Right renal pelvis (tissue), 4 donors: ENCODE measurements around the gene NR5A2. TPM values are rescaled to one million over a fixed set of nuclear protein-coding genes. Genes with fewer than 3 reads are reported as not detected.

Experiments
- DNase-seq, 4 donors: peaks; one replicate each; pipeline ENCODE4 v3.0.0-alpha.2; 2013; ENCODE audit warnings: low read depth in 4 of 4, low spot score in 3 of 4, missing footprints in 1 of 4
- polyA plus RNA-seq, 4 donors: library from polyadenylated mRNA; unstranded; fragments of 120-200 nt; gene quantifications; one replicate each; pipeline ENCODE4 v1.2.1, GENCODE V29; 2013; ENCODE audit not compliant: insufficient read length in 4 of 4

NR5A2 gene
- 1 to 10 TPM; 2.1 to 2.9 (median 2.3) TPM for polyA plus RNA-seq

DNA sequence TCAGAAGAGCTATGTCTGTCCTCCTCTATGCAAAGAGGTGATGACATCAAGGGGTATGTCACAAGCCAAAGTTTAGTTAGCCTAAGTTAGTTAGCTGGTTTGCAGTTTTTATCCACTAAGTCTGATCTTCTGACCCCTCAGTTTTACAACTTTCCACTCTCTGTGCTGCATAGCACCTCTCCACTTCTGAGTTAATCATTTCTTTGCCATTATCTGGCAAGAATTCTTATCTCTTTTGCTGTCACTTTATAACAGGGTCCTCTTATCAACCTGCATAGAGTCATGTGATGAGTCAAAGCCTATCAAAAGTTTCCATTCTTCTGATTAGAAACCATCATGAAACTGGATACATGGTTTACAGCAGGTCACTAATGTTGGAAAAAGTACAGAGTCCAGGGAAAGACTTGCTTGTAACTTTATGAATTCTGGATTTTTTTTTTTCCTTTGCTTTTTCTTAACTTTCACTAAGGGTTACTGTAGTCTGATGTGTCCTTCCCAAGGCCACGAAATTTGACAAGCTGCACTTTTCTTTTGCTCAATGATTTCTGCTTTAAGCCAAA lies at the start of gene NR5A2:
NR5A2 (plus strand) TSS at position 447 of the 560 bp plus-strand sequence. CDS start 138 bp downstream, outside the sequence.
- no peak for DNase-seq

DNA sequence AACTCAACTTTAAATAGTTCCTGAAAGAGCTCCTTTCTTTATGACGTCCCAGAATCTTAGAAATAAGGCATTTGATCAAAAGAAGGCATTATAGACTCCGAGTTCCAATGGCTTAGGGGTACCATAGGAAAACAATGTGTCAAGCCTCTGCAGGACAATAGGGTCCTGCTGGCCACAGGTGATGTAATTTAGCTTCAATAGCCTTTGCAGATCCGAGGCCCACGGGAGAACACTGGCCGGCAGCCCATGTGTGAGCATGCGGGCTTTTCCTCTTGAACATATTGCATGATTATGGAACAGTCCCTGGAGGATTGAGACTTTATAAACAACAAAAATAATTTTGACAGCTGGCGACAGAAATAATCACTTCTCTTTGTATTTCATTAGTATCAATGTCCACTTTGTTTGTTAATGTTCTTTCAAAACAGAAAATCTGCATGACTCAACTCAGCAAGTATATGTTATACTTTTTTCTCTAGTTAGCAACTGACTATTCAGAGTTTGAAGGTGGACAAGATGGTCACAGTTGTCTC lies 49.0 kb upstream of the NR5A2 start:
- no peak for DNase-seq

DNA sequence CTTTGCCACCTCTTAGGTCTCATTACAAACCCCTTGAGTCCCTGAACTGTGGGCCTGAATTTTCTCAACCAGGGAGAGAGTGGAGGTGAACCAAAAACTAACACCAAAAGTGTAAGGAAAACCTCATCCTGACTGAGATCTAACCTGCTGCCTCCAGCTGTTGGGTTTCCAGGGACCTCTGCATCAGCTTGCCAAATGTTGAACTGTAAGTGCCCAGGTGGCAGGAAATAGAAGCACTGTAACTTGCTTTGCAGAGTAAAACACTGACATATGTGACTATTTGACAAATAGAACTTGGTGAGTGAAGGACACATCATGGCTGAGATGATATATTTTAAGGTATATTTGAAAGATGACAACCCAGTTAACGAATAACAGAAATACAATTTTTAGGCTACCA lies 48.4 kb upstream of the NR5A2 start:
- DNase-seq: no peak

DNA sequence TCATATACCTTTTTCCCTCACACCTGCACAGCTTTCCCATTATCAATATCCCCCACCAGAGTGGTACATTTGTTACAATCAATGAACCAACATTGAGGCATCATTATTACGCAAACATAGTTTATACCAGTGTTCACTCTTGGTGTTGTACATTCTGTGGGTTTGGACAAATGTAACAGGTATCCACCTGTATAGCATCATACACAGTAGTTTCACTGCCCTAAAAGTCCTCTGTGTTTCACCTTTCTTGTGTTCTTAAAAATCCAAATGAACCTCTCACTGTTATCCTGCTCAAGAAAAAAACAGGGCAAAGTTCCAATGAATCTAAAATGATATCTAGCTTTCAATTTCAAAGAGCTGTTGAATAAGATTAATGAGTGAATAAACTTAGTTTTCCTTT lies 45.9 kb upstream of the NR5A2 start:
- DNase-seq: no peak

DNA sequence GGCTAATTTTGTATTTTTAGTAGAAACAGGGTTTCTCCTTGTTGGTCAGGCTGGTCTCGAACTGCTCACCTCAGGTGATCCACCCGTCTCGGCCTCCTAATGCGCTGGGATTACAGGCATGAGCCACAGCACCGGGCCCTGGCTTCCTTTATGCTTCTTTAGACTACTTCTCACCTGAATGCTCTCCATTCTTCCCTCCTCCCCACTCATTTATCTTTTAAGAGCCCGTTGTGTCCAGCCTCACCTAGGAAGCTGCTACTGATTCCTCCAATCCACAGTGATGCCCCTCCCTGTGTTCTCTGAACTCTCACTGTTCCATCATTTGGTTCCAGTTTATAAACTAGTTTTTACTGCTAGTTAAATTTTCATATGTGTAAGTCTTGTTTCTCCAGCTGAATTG lies 44.9 kb upstream of the NR5A2 start:
- no peak for DNase-seq

DNA sequence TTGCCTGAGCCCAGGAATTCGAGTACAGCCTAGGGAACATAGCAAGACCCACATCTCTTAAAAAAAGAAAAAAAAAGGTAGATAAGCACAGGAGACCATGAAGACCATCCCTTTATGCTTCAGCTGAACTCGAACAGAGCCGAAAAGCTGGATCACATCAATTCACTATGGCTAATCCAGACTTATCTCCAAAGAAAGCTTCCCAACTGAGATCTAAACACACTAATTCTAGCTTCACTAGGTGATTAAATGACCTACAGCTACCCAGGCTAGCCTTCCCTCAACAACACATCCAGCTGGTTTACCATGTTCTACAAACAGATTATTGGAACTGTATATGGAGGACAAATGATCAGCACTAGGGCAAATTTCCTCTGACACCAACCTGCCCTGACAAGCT lies 44.0 kb upstream of the NR5A2 start:
- no peak for DNase-seq

DNA sequence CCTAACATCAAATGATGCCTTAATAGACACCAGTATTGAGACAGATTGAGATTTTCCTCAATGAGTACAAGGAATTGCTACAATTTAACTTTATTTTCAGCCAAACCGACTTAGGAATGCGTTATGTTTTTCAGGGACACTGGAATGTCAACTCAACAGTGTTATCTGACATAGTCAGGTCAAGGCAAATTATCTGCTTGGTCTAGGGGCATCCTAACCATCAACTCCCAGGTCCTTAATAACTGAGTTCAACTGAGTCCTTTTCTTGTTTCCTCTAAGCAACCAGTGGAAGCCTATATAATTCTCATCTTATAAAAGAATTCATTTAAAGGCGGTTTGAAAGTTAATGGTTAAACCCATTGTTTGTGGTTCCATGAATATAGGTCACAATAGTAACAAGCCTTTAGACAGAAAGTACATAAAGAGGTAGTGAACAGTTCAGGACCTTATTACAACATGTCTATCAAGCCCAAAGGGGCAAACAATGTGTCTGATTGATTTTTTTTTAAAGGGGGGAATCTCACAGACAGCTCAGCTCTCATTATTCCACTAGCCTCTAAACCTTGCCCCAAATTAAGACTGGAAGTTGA lies 32.3 kb upstream of the NR5A2 start:
- DNase-seq: no peak

DNA sequence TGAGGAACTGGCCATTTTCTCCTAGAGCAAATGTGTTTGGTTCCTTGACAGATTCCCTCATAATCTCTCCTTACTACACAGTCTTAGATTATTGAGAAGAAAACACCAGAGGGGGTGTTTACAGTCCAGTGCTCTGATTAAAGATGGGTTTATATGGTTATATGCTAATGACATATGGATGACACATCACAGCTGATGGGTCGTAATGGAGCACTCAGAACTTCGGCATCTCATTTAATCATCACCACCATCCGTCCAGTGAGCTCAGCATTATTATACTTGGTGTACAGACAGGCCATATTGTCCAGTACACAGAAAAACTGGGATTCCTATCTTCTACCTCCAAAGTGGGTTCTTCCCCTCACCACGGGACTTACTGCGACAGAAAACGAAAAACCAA lies 22.3 kb upstream of the NR5A2 start:
- DNase-seq: no peak

DNA sequence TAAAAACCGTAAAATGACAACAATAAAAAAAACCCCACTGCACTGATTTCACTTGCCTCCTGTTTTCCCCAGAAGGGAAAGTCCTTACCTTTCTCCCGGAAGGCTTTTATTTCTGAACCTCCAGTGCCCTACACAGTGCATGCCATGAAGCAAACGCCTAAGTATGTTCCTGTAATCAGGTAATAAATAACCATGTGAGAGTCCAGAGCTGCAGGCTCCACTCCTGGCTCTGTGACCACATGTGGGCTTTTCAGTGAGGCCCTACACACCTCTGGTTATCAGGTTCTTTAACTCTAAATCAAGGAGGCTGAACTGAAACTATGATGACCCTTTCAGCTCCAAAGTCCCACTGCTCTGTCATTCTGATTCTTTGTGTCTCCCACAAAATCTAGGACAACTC lies 20.8 kb upstream of the NR5A2 start:
- no peak for DNase-seq

DNA sequence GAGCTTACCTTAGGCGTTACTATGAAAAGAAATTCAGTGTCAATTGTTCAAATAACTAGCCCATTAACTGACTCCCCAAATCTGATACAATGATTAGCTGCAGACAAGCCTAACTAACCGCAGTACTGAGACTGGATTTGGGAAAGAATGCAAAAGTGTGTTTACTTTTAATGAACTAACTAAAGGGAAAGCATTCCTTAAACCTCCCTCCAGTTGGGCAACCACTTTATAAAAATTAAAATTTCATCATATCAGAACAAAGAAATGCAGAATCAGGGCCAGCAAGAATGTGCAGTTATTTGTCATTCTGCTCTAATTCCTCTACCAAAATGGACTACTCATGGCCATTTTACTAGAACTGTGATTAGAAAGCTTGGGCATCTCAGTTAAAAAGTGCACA lies 11.7 kb upstream of the NR5A2 start:
- no peak for DNase-seq

DNA sequence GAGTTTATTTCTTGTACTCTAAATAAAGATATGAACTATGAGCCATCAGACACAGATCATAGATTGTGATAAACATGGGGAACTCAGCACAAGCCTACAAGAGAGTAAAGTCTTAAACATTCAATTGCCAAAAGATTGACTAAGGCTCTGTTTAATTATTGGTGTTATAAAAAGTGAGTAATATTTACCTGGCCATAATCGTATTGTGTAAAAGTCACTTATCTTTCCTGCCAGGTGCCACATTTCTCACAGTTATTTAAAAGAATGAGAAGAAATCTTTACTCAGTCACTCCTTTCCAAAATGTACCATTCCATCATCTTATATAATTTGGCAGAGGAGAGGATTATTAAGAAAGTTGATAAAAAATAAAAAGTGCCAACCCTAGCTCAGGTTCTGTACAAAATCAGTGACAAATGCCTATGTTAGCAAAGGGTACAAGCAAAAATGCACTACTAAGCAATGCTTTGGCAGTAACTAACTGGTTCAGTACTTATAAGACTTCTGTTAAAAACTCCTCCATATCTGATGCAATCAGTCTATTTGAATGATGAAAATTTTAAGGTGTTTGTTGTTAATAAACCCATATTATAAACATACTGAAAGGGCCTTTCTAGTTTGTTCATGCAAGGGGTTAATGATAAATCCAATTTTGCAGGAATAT lies 5.8 kb upstream of the NR5A2 start:
- no peak for DNase-seq

DNA sequence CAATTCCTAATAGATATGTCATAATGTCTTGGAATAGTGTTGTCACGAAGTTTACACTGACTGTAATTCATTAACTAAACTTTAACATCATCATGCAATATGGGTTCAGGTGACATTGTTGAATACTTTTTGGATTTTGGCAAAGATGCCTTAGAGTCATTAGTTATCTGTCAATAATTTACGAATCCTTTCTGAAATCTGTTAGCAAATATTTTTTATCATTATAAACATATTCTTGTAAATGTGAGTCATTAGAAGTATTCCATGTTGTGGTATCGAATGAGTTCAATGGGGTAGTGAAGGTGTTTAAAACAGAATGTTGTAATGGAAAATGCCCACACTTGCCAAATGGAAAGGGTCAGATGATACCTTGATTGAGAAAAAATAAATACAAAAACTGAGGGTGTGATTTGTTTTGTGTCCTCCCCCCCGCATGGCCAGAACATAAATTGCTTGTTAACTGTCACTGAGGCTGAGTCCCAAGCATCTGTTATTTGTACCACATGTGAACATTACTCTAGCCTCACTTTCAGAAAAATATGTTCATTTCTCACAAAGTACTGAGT lies 5.2 kb upstream of the NR5A2 start:
- DNase-seq: no peak

DNA sequence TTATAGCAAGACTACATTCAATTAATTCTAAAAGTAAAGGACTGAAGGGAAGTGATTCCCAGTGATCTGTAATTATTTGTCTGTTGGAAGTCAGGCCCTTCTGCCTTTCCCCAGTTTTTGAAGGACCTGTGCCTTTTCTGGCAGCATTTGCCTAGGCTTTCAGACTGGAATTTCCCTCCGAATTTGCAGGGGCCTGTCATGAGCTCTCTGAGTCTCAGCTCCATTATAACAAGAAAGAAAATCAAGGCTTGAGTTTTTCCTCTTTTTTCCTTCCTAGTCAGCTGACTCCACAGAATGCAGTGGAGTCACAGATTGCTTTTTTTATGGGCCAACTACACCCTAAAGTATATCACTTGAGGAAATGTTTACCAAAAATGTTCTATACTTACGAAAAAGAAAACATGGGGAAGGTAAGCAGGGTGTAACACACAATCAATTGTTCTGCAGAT lies 1.1 kb downstream of the NR5A2 start:
- DNase-seq: no peak

DNA sequence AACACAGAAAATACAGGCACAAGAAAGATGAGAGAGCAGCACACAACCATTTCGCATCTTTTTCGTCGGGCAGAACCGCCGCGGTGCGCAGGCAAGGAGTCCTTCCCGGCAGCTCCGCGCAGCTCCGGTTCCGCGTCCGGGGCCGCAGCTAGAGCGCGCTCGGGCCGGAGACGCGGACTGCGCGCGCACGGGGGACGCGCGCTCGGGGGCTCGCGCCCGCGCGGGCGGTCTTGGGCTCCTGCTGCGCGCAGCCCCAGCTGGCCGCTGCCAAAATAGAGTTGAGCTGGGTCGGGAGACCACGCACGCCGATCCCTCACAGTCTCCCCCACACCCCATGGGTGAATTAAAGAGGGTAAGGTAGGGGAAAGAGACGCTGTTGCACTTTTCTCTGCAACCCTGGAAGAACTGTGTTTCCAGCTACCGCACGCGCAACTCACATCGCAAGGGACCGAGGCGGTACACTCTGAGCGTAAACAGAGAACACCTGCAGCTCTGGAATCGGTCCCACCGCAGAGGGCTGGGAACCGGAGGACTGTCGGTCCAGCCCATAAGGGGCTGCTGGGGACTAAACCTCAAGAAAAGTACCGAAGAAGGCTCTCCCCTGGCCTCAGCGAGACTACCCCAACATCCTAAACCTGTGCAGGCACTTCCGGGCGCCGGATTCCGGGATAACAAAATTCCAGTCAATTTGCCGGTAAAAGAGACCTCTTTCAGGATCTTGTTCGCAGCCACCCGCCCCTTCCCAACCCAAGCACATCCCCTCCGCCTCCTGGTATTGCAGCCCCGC lies 1.7 kb downstream of the NR5A2 start:
- DNase-seq: no peak

DNA sequence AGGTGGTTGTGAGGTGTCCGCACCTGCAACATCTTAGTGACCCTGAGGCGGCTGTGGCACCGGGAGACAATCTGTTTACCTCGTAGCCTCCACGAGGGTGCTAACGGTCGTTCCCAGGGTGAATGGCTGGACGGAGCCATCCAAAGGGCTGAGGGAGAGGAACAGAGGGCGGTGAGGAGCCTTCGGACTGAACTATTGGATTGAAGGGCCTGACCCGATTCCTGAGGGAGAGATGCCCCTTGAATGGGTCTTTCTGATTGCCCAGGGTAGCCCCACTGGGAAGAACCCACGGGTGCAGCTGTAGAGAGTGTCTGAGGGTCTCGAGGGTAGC lies 2.3 kb downstream of the NR5A2 start:
- no peak for DNase-seq

DNA sequence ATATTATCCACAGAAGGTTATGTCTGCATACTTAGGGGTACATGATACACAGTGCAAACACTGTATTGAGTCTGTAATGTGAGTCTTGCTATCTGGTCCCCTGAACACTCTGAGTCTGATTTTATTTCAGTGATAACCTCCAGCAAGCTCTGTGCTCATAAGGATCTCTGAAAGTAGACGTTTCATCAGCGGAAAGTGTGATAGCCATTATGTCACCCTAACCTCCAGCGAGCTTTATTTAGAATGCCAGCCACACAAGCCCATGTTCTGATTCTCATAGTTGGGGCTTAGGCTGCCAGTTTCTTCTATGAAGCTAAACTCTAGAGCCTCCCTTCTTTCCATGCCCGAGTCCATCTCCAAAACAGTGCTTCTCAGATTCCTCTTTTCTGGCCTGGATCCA lies 3.3 kb downstream of the NR5A2 start:
- no peak for DNase-seq

DNA sequence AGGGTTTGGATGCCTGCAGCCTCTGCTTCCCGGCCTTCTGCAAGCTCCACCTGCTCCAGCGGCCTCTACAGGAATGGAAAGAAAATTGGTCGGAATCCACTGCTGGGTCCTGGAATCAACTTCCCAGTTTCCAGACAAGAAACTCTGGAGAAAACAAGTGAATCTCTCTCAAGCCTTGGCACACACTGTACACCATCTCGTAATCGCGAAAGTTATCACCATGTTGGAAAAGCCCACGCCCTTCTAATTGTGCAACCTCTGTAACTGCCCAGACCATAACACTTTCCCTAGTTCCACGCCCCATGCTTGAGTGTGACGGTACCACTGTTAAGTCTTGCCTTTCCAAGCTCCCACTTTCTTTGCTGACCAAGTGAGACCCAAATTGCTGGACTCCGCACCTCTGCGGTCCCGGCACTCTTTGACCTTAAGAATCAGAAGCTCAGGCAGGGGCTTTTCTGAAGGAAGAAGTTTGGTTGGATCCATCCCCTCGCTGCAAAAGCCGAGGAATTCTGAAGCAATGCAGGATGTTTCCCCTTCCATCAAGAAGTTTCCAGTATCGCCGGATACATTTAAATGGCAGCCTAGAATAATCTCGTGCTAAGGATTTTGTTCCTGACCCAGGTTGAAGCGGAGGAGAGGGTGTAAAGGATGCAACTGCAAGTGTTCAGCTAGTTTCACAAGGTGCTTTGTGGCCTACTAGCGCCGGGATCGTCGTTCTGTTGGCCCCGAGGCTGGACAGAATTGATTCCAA lies 6.2 kb downstream of the NR5A2 start:
- DNase-seq: no peak

DNA sequence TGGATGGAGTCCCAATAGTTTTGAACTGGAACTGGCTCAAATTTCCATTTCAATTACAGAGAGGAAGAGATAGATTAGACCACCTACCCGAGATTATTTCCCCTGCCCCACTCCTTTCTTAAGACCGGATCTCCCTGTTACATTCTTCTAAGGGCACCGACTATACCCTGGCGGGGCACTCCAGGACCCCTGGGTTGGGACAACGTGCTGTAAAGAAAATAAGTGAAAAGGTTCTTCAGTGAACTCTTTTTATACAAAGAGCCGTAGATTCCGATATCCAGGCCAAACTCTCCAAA lies 6.7 kb downstream of the NR5A2 start:
- no peak for DNase-seq

DNA sequence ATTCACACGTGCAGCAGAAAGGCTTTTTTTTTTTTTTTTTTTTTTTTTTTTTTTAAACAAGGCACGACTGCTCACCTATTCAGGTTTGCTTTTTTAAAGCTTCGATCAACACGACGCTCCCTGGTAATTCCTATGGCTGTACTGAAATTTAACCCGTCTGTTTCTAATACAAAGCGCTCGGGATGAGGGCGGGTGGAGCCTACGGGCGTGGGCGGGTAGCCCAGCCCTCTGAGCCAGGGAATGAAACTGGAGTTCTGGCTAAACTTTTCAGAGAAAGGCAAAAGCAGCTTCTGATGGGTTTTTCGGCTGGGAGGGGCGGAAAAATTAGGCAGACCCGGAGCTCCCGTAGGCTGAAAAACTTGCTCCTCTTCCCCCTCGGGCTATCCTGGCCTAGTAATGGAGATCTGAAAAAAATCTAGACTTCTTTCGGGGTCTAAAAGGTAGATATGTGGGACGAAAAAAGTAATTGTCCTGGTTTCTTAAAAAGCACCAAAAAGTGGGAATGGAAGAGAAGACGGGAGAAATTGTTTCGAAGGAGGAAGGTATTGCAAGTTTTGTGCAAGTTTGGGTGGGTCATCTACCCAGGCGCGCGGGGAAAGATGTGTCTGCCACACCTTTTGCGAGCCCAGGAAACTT lies 7.4 kb downstream of the NR5A2 start:
- no peak for DNase-seq

DNA sequence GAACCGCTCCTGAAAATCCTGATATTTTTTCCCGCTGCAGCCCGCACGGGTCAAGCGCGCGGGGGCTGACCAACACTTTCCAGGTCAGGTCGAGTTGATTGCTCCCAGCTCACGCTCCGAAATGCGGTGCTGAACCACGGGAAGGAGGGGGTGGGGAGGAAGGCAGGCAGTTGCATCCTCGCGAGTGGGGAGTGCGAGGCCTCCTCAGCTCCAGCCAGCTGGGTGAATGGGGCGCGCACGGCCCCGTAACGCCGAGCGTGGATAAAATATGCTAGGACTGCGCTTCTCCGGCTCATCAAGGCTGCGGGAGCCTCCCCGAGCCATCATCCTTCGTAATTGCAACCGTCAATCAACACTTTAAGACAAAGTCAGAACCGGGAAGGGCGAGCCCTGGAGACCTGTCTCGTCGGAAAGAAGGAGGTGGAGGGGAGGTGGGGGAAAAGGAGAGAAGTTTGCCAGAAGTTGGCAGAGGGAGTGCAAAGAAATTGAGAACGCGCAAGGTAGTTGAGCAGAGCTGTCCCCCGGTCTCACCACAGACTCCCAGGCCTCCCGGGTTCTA lies 8.0 kb downstream of the NR5A2 start:
- no peak for DNase-seq
